Testis (tissue), 2 donors: ENCODE results near the gene EMCN.

Experiments
- POLR2A ChIP-seq: fragments of 450-650 bp; IDR thresholded peaks from one replicate; pipeline ENCODE4 v1.6.1; 2017; ENCODE audit warnings: antibody characterized with exemption, mild to moderate bottlenecking, moderate library complexity
- TF ChIP-seq, protein P1 (sequence below), 3 experiments: fragments of 450-650 bp in 2 of 3; fragments of 200-600 bp in 1 of 3; sonication (generic) in 1 of 3; IDR thresholded peaks; one replicate each; pipeline ENCODE4 v1.5.1; 2016 to 2019; ENCODE audit warnings: antibody characterized with exemption in 3 of 3, mild to moderate bottlenecking in 2 of 3, moderate library complexity in 1 of 3

GRCh38 chr4:100420571-100420970 lies 97.3 kb downstream of the EMCN start:
- no peak for TF ChIP-seq POLR2A
- TF ChIP-seq, protein P1, sequence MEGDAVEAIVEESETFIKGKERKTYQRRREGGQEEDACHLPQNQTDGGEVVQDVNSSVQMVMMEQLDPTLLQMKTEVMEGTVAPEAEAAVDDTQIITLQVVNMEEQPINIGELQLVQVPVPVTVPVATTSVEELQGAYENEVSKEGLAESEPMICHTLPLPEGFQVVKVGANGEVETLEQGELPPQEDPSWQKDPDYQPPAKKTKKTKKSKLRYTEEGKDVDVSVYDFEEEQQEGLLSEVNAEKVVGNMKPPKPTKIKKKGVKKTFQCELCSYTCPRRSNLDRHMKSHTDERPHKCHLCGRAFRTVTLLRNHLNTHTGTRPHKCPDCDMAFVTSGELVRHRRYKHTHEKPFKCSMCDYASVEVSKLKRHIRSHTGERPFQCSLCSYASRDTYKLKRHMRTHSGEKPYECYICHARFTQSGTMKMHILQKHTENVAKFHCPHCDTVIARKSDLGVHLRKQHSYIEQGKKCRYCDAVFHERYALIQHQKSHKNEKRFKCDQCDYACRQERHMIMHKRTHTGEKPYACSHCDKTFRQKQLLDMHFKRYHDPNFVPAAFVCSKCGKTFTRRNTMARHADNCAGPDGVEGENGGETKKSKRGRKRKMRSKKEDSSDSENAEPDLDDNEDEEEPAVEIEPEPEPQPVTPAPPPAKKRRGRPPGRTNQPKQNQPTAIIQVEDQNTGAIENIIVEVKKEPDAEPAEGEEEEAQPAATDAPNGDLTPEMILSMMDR (IDR thresholded peaks at IDR 0.05) = no peak
